Gastroesophageal sphincter (tissue), 4 donors: ENCODE results near the gene PEAK1. TPM values are rescaled to one million over a fixed set of nuclear protein-coding genes. Genes with fewer than 3 reads are reported as not detected.

Experiments
- ATAC-seq: fragments of 150-250 bp; one replicate; pipeline ENCODE4 v1.9.1; 2016; ENCODE audit warnings: mild to moderate bottlenecking, moderate library complexity
- H3K27ac ChIP-seq, 4 donors: fragments of 200-600 bp; sonication (generic) in 3 of 4; 1 replicate in 3 of 4; 2 replicates in 1 of 4; pipeline ENCODE4 v1.5.1; 2016 to 2019
- H3K27me3 ChIP-seq: fragments of 200-600 bp; sonication (generic); one replicate; pipeline ENCODE4 v1.5.1; 2019
- H3K36me3 ChIP-seq, 2 donors: fragments of 200-600 bp; sonication (generic); one replicate each; pipeline ENCODE4 v1.5.1; 2019; ENCODE audit warnings: control low read depth in 1 of 2
- H3K4me1 ChIP-seq, 3 donors: fragments of 200-600 bp; sonication (generic); 1 replicate in 2 of 3; 2 replicates in 1 of 3; pipeline ENCODE4 v1.5.1; 2016 to 2019; ENCODE audit warnings: control low read depth in 2 of 3
- H3K4me3 ChIP-seq, 2 donors: fragments of 200-600 bp; sonication (generic); one replicate each; pipeline ENCODE4 v1.5.1; 2019; ENCODE audit warnings: mild to moderate bottlenecking in 1 of 2, moderate library complexity in 1 of 2
- H3K9me3 ChIP-seq, 3 donors: fragments of 200-600 bp; sonication (generic); one replicate each; pipeline ENCODE4 v1.5.1; 2017 to 2019; ENCODE audit warnings: control low read depth in 2 of 3
- EP300 ChIP-seq: sonication (generic); formaldehyde crosslinking; IDR thresholded peaks from one replicate; pipeline ENCODE4 v1.6.1; 2017; ENCODE audit warnings: antibody characterized with exemption, mild to moderate bottlenecking
- POLR2A ChIP-seq, 2 donors: fragments of 450-650 bp; IDR thresholded peaks; one replicate each; pipeline ENCODE4 v1.6.1; 2017; ENCODE audit warnings: antibody characterized with exemption in 2 of 2, mild to moderate bottlenecking in 2 of 2, moderate library complexity in 1 of 2
- POLR2AphosphoS5 ChIP-seq: sonication (generic); formaldehyde crosslinking; IDR thresholded peaks from one replicate; pipeline ENCODE4 v1.6.1; 2017; ENCODE audit warnings: antibody characterized with exemption
- WGBS, 2 donors: methylation state at CpG; one replicate each; pipeline ENCODE4 v1.1.5; 2018; ENCODE audit warnings: low coverage in 1 of 2; 5-methylcytosine and 5-hydroxymethylcytosine counted together
- total RNA-seq, 4 donors: library from RNA; depleted of rRNA; stranded (reverse); fragments of >200 nt; gene quantifications; one replicate each; pipeline ENCODE4 v1.1.0, GENCODE V29; 2016
- TF ChIP-seq, protein P1 (sequence below), 4 experiments: fragments of 200-600 bp in 2 of 4; fragments of 450-650 bp in 2 of 4; sonication (generic) in 1 of 4; IDR thresholded peaks; one replicate each; pipeline ENCODE4 v1.5.1; 2017 to 2019; ENCODE audit warnings: antibody characterized with exemption in 4 of 4, mild to moderate bottlenecking in 2 of 4, moderate library complexity in 2 of 4

The PEAK1 gene
- total RNA-seq, 4 donors from 2014 or later = 59.5 to 170 (median 91.6) TPM

DNA sequence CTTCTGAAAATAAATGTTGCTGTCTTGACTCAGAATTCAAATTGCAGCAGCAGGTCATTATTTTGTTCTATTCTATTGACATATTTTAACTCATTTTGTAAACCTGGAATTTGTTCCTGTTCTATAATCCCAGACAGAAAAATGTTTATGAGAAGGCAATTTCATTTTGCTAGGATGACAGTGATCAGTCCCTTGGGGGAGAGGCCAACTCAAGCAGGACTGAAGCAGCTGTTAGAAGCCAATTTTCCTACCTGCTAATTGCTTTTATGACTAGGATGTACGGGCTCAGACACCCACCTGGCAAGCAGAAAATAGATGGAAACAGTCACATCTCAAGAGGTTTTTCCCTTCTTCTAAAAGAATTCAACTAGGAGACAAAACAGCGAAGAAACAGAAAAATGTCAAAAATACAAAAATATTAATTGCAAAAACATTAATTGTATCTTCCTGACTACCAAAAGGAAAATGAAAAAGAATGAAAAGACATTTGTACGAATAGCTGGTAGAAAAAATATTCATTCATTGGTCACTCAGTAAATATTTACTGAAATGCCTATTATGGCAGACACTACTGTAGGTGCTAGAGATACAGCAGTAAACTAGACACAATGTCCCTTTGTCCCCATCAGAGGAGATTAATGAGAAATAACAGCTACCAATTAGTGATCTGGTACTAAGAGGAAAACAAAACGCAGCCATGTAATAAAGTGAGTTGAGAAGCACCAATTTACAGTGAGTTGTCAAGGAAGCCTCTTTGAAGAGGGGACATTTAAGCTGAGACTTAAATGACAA, 73.5 kb downstream of the PEAK1 start:
- ATAC-seq = no peak
- H3K9me3 ChIP-seq = peaks cover 0 to 4% (median 0%) of the 10 kb centered on the region in 3 donors
- no peak overlapping the region for H3K4me3 ChIP-seq
- WGBS, 2 donors = 65 to 87% methylated on average over 4 of the region's 4 CpGs
- H3K36me3 ChIP-seq = no peaks in the 10 kb centered on the region
- TF ChIP-seq POLR2A (IDR thresholded peaks at IDR 0.05) (no peak), POLR2AphosphoS5 (no peak), EP300 (no peak)
- TF ChIP-seq, protein P1, sequence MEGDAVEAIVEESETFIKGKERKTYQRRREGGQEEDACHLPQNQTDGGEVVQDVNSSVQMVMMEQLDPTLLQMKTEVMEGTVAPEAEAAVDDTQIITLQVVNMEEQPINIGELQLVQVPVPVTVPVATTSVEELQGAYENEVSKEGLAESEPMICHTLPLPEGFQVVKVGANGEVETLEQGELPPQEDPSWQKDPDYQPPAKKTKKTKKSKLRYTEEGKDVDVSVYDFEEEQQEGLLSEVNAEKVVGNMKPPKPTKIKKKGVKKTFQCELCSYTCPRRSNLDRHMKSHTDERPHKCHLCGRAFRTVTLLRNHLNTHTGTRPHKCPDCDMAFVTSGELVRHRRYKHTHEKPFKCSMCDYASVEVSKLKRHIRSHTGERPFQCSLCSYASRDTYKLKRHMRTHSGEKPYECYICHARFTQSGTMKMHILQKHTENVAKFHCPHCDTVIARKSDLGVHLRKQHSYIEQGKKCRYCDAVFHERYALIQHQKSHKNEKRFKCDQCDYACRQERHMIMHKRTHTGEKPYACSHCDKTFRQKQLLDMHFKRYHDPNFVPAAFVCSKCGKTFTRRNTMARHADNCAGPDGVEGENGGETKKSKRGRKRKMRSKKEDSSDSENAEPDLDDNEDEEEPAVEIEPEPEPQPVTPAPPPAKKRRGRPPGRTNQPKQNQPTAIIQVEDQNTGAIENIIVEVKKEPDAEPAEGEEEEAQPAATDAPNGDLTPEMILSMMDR (IDR thresholded peaks at IDR 0.05) = no peak
- H3K4me1 ChIP-seq = no peaks in the 10 kb centered on the region
- H3K27me3 ChIP-seq = no peaks in the 10 kb centered on the region
- no peak overlapping the region for H3K27ac ChIP-seq

DNA sequence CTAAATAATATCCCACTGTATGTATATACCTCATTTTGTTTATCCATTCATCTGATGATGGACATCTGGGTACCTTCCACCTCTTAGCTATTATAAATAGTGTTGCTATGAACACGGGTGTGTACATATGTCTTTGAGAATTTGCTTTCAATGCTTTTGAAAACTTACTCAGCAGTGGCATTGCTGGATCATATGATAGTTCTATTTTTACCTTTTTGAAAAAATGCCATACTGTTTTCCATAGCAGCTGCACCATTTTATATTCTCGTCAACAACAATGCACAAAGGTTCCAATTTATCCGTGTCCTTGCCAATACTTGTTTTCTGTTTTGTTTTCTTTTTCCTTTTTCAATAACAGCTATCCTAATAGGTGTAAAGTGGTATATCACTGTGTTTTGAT, 77.1 kb downstream of the PEAK1 start:
- H3K36me3 ChIP-seq = no peaks in the 10 kb centered on the region
- H3K9me3 ChIP-seq = peaks cover 0 to 9% (median 0%) of the 10 kb centered on the region in 3 donors
- H3K4me1 ChIP-seq = no peaks in the 10 kb centered on the region
- H3K27ac ChIP-seq = no peak overlapping the region
- no peak overlapping the region for H3K4me3 ChIP-seq
- no peak for ATAC-seq
- H3K27me3 ChIP-seq = no peaks in the 10 kb centered on the region
- WGBS, 2 donors = 62 to 80% methylated on average over 3 of the region's 3 CpGs
- TF ChIP-seq EP300 = no peak

- Histone ChIP-seq H3K9me3 (peaks cover 0 to 9% (median 0%) of the 10 kb centered on the region in 3 donors), H3K4me3 (no peak overlapping the region), H3K4me1 (peaks cover 0 to 5% (median 4%) of the 10 kb centered on the region in 3 donors), H3K27me3 (no peaks in the 10 kb centered on the region), H3K36me3 (no peaks in the 10 kb centered on the region), H3K27ac (no peak overlapping the region)
- 92 to 100% methylated on average over 3 of the region's 3 CpGs for WGBS, 2 donors
- ATAC-seq = no peak
- TF ChIP-seq POLR2AphosphoS5 (no peak), EP300 (no peak), POLR2A (IDR thresholded peaks at IDR 0.05) (no peak)
- TF ChIP-seq, protein P1 (IDR thresholded peaks at IDR 0.05) = no peak
Measured at GRCh38 chr15:77340245-77340644, 79.7 kb downstream of the PEAK1 start.

DNA sequence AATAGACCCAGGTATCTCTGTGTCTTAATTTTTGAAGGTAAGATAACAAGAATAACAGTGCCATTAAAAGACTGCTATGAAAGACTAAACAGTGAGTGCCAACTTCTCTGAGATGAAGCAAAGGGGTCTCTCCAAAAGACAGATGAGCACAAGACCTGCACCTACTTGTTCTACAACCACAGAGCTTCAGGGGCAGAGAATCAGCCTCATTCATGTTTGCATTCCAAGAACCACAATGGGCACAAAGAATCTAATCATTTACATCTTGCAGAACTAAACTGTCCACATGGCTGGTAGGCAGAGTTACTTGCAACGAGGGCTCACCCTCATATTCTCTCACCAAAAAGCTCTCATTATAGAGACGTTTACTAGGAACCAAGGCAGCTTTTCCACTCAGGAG, 83.9 kb downstream of the PEAK1 start:
- H3K4me1 ChIP-seq = peaks cover 0 to 10% (median 5%) of the 10 kb centered on the region in 3 donors
- WGBS, 2 donors = 93 to 96% methylated on average over 2 of the region's 2 CpGs
- TF ChIP-seq POLR2A (IDR thresholded peaks at IDR 0.05) (no peak), POLR2AphosphoS5 (no peak), EP300 (no peak)
- TF ChIP-seq, protein P1 (IDR thresholded peaks at IDR 0.05) = no peak
- H3K9me3 ChIP-seq = peaks cover 0 to 1% (median 0%) of the 10 kb centered on the region in 3 donors
- no peak overlapping the region for H3K27ac ChIP-seq
- no peak for ATAC-seq
- H3K36me3 ChIP-seq = no peaks in the 10 kb centered on the region
- H3K27me3 ChIP-seq = no peaks in the 10 kb centered on the region
- no peak overlapping the region for H3K4me3 ChIP-seq

GRCh38 chr15:77335298-77335697, 84.6 kb downstream of the PEAK1 start:
- peaks cover 0 to 10% (median 5%) of the 10 kb centered on the region in 3 donors for H3K4me1 ChIP-seq
- ATAC-seq = no peak
- no peaks in the 10 kb centered on the region for H3K36me3 ChIP-seq
- no peak for TF ChIP-seq EP300
- TF ChIP-seq, protein P1 (IDR thresholded peaks at IDR 0.05) = no peak
- TF ChIP-seq POLR2A (IDR thresholded peaks at IDR 0.05) = no peak
- no peak for TF ChIP-seq POLR2AphosphoS5
- no peaks in the 10 kb centered on the region for H3K27me3 ChIP-seq
- no peak overlapping the region for H3K27ac ChIP-seq
- WGBS, 2 donors = 42 to 57% methylated on average over 2 to 4 of the region's 4 CpGs
- no peak overlapping the region for H3K4me3 ChIP-seq
- no peaks in the 10 kb centered on the region for H3K9me3 ChIP-seq
